ENCODE data around the gene PTPRO.
A peak's percentile ranks its signal among the peaks of the same experiment; 100 is the strongest.

The PTPRO gene

GRCh38 chr12:15444523-15444922 lies 122.2 kb downstream of the PTPRO start:
- no peak overlapping the region for H3K27ac ChIP-seq (ENCODE audit: low read length)
- TF ChIP-seq CTCF (IDR thresholded peaks at IDR 0.05; ENCODE audit: low read depth, low read length): no peak
- TF ChIP-seq EZH2phosphoT487 (IDR thresholded peaks at IDR 0.05; ENCODE audit: low read depth): no peak
- H3K9me3 ChIP-seq (ENCODE audit: insufficient read depth, low read length): no peaks in the 10 kb centered on the region
- H3K36me3 ChIP-seq (replicated peaks; ENCODE audit: low read depth, low read length): no peaks in the 10 kb centered on the region
- H3K9ac ChIP-seq (ENCODE audit: low read length): no peak overlapping the region
- no peaks in the 10 kb centered on the region for H3K27me3 ChIP-seq (ENCODE audit: low read depth, low read length)
- H2AFZ ChIP-seq (ENCODE audit: low read depth, low read length): no peak overlapping the region
- H3K4me1 ChIP-seq (ENCODE audit: low read length): peaks cover 18% of the 10 kb centered on the region
- H3K4me2 ChIP-seq (ENCODE audit: low read length): no peak overlapping the region
- no peaks in the 10 kb centered on the region for H3K79me2 ChIP-seq (ENCODE audit: low read length)
- no peak overlapping the region for H3K4me3 ChIP-seq (ENCODE audit: low read length)
- no peaks in the 10 kb centered on the region for H4K20me1 ChIP-seq (ENCODE audit: insufficient read depth, low read length)

GRCh38 chr12:15446807-15447206 lies 124.5 kb downstream of the PTPRO start:
- no peak overlapping the region for H3K4me2 ChIP-seq (ENCODE audit: low read length)

GRCh38 chr12:15453613-15454012 lies 131.3 kb downstream of the PTPRO start:
- Histone ChIP-seq H3K27ac (ENCODE audit: low read length) (peak overlapping the region; percentile 50), H4K20me1 (ENCODE audit: insufficient read depth, low read length) (no peaks in the 10 kb centered on the region), H3K79me2 (ENCODE audit: low read length) (no peaks in the 10 kb centered on the region), H3K9ac (ENCODE audit: low read length) (no peak overlapping the region), H3K9me3 (ENCODE audit: insufficient read depth, low read length) (peaks cover 6% of the 10 kb centered on the region), H3K4me3 (ENCODE audit: low read length) (peak overlapping the region; percentile 8; the same call in 1 of the 2 replicates), H3K27me3 (ENCODE audit: low read depth, low read length) (no peaks in the 10 kb centered on the region), H3K36me3 (replicated peaks; ENCODE audit: low read depth, low read length) (no peaks in the 10 kb centered on the region), H3K4me1 (ENCODE audit: low read length) (peaks cover 41% of the 10 kb centered on the region), H2AFZ (ENCODE audit: low read depth, low read length) (no peak overlapping the region), H3K4me2 (ENCODE audit: low read length) (peak overlapping the region; percentile 55)
- TF ChIP-seq EZH2phosphoT487 (IDR thresholded peaks at IDR 0.05; ENCODE audit: low read depth) (0 out of 2 replicates have a peak, but pooled peaks have one; percentile 53), CTCF (IDR thresholded peaks at IDR 0.05; ENCODE audit: low read depth, low read length) (no peak)

More at GRCh38 chr12:15446807-15447206, 124.5 kb downstream of the PTPRO start:
- H3K36me3 ChIP-seq (replicated peaks; ENCODE audit: low read depth, low read length): no peaks in the 10 kb centered on the region
- no peak for TF ChIP-seq CTCF (IDR thresholded peaks at IDR 0.05; ENCODE audit: low read depth, low read length)
- TF ChIP-seq EZH2phosphoT487 (IDR thresholded peaks at IDR 0.05; ENCODE audit: low read depth): no peak
- no peaks in the 10 kb centered on the region for H4K20me1 ChIP-seq (ENCODE audit: insufficient read depth, low read length)
- no peaks in the 10 kb centered on the region for H3K27me3 ChIP-seq (ENCODE audit: low read depth, low read length)
- no peaks in the 10 kb centered on the region for H3K9me3 ChIP-seq (ENCODE audit: insufficient read depth, low read length)
- H3K9ac ChIP-seq (ENCODE audit: low read length): no peak overlapping the region
- H3K4me3 ChIP-seq (ENCODE audit: low read length): no peak overlapping the region
- H2AFZ ChIP-seq (ENCODE audit: low read depth, low read length): no peak overlapping the region
- no peaks in the 10 kb centered on the region for H3K79me2 ChIP-seq (ENCODE audit: low read length)
- no peak overlapping the region for H3K27ac ChIP-seq (ENCODE audit: low read length)
- H3K4me1 ChIP-seq (ENCODE audit: low read length): peaks cover 25% of the 10 kb centered on the region

- Histone ChIP-seq H3K27ac (ENCODE audit: low read length) (no peak overlapping the region), H4K20me1 (ENCODE audit: insufficient read depth, low read length) (no peaks in the 10 kb centered on the region)
Observed at GRCh38 chr12:15458008-15458407, 135.7 kb downstream of the PTPRO start.

More at GRCh38 chr12:15458008-15458407, 135.7 kb downstream of the PTPRO start:
- peaks cover 17% of the 10 kb centered on the region for H3K9me3 ChIP-seq (ENCODE audit: insufficient read depth, low read length)
- TF ChIP-seq CTCF (IDR thresholded peaks at IDR 0.05; ENCODE audit: low read depth, low read length) (no peak), EZH2phosphoT487 (IDR thresholded peaks at IDR 0.05; ENCODE audit: low read depth) (no peak)
- H3K79me2 ChIP-seq (ENCODE audit: low read length): no peaks in the 10 kb centered on the region
- H3K27me3 ChIP-seq (ENCODE audit: low read depth, low read length): no peaks in the 10 kb centered on the region
- no peak overlapping the region for H2AFZ ChIP-seq (ENCODE audit: low read depth, low read length)
- no peak overlapping the region for H3K9ac ChIP-seq (ENCODE audit: low read length)
- peaks cover 16% of the 10 kb centered on the region for H3K4me1 ChIP-seq (ENCODE audit: low read length)
- no peak overlapping the region for H3K4me3 ChIP-seq (ENCODE audit: low read length)
- H3K36me3 ChIP-seq (replicated peaks; ENCODE audit: low read depth, low read length): no peaks in the 10 kb centered on the region
- no peak overlapping the region for H3K4me2 ChIP-seq (ENCODE audit: low read length)
